ENCODE measurements around the gene MFAP4.

The MFAP4 gene

GRCh38 chr17:19383681-19384470 is 3.1 kb downstream of the MFAP4 start:
- H3K9me3 Mint-ChIP-seq = no peaks in the 10 kb centered on the region
- H3K4me3 Mint-ChIP-seq = no peak overlapping the region
- H3K27ac Mint-ChIP-seq = no peak overlapping the region
- H3K27me3 Mint-ChIP-seq = peaks cover 3% of the 10 kb centered on the region
- H3K36me3 Mint-ChIP-seq (ENCODE audit: low read depth) = peaks cover 23% of the 10 kb centered on the region
- H3K4me1 Mint-ChIP-seq (ENCODE audit: low read depth) = peaks cover 13% of the 10 kb centered on the region

GRCh38 chr17:19382531-19383444 is 4.2 kb downstream of the MFAP4 start:
- Mint-ChIP-seq H3K9me3 (no peaks in the 10 kb centered on the region), H3K4me3 (no peak overlapping the region), H3K27ac (no peak overlapping the region), H3K4me1 (ENCODE audit: low read depth) (peaks cover 13% of the 10 kb centered on the region), H3K36me3 (ENCODE audit: low read depth) (peaks cover 23% of the 10 kb centered on the region), H3K27me3 (peaks cover under 1% of the 10 kb centered on the region)

GRCh38 chr17:19381741-19382444 is 5.1 kb downstream of the MFAP4 start:
- Mint-ChIP-seq H3K36me3 (ENCODE audit: low read depth) (peaks cover 23% of the 10 kb centered on the region), H3K4me3 (no peak overlapping the region), H3K27ac (no peak overlapping the region), H3K4me1 (ENCODE audit: low read depth) (peaks cover 16% of the 10 kb centered on the region), H3K27me3 (no peaks in the 10 kb centered on the region), H3K9me3 (no peaks in the 10 kb centered on the region)

- H3K4me1 Mint-ChIP-seq (ENCODE audit: low read depth) = peaks cover 16% of the 10 kb centered on the region
- no peaks in the 10 kb centered on the region for H3K9me3 Mint-ChIP-seq
- no peaks in the 10 kb centered on the region for H3K27me3 Mint-ChIP-seq
- H3K4me3 Mint-ChIP-seq = no peak overlapping the region
- no peak overlapping the region for H3K27ac Mint-ChIP-seq
- peaks cover 23% of the 10 kb centered on the region for H3K36me3 Mint-ChIP-seq (ENCODE audit: low read depth)
Measured at GRCh38 chr17:19381361-19381740, 5.6 kb downstream of the MFAP4 start.

- H3K4me1 Mint-ChIP-seq (ENCODE audit: low read depth) = peaks cover 20% of the 10 kb centered on the region
- H3K4me3 Mint-ChIP-seq = no peak overlapping the region
- H3K27ac Mint-ChIP-seq = no peak overlapping the region
- H3K36me3 Mint-ChIP-seq (ENCODE audit: low read depth) = peaks cover 23% of the 10 kb centered on the region
- H3K27me3 Mint-ChIP-seq = no peaks in the 10 kb centered on the region
- no peaks in the 10 kb centered on the region for H3K9me3 Mint-ChIP-seq
Measured at GRCh38 chr17:19380481-19381301, 6.3 kb downstream of the MFAP4 start.

GRCh38 chr17:19379361-19380065 is 7.5 kb downstream of the MFAP4 start:
- Mint-ChIP-seq H3K4me1 (ENCODE audit: low read depth) (peaks cover 20% of the 10 kb centered on the region), H3K4me3 (peak overlapping the region; percentile 100), H3K27ac (no peak overlapping the region), H3K9me3 (no peaks in the 10 kb centered on the region), H3K36me3 (ENCODE audit: low read depth) (peaks cover 21% of the 10 kb centered on the region), H3K27me3 (no peaks in the 10 kb centered on the region)

DNA sequence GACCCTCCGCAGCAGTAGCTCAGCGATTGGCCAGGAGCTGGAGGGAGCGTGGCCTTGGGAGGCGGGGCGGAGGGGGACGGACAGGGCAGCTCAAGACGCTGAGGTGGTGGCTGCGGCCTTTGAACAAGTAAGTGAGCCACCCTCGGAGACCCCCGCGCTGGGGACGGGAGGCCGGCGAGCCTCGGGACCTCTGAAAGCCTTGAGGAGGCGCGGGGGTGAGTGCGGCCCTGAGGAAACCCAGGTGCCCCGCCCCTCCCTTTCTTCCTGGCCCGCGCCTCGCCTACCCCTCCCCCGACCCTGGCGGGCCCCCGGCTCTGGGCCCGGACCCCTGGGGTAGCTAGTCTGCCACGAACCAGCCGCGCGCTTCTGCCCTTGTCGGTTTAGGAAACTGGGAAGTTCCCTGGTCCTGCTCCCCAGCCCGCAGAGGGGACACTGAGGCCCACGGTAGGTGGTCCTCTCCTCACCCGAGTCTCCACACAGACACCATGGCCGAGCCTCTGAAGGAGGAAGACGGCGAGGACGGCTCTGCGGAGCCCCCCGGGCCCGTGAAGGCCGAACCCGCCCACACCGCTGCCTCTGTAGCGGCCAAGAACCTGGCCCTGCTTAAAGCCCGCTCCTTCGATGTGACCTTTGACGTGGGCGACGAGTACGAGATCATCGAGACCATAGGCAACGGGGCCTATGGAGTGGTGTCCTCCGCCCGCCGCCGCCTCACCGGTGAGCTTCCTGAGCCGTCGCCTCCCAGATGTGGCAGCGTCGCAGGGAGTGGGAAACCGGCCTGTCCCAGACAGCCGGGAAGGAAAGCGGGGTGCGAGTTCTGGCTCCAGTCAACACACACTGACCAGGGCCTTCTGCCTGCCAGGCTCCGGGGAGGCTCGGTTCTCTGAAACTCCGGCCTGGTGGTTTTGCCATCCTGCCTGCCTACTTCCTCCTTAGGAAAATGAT is 8.3 kb downstream of the MFAP4 start, which contains the start of gene MAPK7:
MAPK7 (plus strand) TSS at position 83 of the 945 bp plus-strand sequence; CDS start at position 486, 403 bp downstream.
- peak within 1 kb of the TSS; percentile 100 for H3K4me3 Mint-ChIP-seq
- H3K9me3 Mint-ChIP-seq = no peaks in the 10 kb centered on the region
- H3K27me3 Mint-ChIP-seq = no peaks in the 10 kb centered on the region
- H3K36me3 Mint-ChIP-seq (ENCODE audit: low read depth) = peaks cover 17% of the 10 kb centered on the region
- H3K4me1 Mint-ChIP-seq (ENCODE audit: low read depth) = peaks cover 20% of the 10 kb centered on the region
- H3K27ac Mint-ChIP-seq = peak within 1 kb of the TSS; percentile 98

DNA sequence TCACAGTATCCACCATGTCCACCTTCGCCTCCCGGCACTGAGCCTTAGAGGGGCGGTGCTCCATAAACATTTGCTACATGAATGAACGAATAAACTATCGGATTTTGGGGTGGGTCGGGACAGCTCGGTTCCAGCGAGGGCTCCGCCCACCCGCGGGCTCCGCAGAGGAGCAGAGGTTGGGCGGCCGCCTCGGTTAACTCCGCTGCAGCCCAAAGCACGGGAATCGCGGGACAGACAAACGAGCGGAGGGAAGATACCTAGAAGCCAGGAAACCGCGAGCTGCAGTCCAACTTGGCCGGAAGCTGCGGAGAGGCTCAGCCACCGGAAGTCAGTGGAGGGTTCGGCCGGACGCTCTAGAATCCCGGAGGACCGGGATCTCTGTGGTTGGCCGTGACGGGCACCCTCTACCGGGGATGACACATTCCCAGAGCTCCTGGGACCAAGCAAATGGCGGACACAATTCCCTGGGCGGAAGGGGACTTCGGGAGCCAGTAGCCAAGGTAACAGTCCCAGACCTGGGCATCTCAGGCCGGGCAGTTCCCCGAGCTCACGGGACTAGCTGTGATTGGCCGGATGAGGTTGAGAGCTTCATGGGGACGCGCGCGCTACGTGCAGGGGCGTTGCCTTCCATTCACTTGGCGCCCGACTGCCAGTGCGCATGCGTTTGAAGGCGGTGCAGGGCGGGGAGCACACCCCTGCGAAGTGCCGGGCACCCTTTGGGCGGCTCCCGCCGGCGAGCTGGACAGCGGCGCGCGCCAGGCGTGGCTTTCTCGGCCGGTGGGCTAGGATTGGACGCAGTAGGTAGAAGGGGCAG is 9.2 kb downstream of the MFAP4 start:
- Mint-ChIP-seq H3K27ac (peak overlapping the region; percentile 98), H3K36me3 (ENCODE audit: low read depth) (peaks cover 17% of the 10 kb centered on the region), H3K4me3 (peak overlapping the region; percentile 100), H3K27me3 (no peaks in the 10 kb centered on the region), H3K9me3 (no peaks in the 10 kb centered on the region), H3K4me1 (ENCODE audit: low read depth) (peaks cover 20% of the 10 kb centered on the region)

- Mint-ChIP-seq H3K9me3 (no peaks in the 10 kb centered on the region), H3K27ac (peak overlapping the region; percentile 98), H3K4me3 (peak overlapping the region; percentile 100), H3K27me3 (no peaks in the 10 kb centered on the region), H3K4me1 (ENCODE audit: low read depth) (peaks cover 27% of the 10 kb centered on the region), H3K36me3 (ENCODE audit: low read depth) (peaks cover 17% of the 10 kb centered on the region)
Measured at GRCh38 chr17:19376811-19377210, 10.2 kb downstream of the MFAP4 start.

DNA sequence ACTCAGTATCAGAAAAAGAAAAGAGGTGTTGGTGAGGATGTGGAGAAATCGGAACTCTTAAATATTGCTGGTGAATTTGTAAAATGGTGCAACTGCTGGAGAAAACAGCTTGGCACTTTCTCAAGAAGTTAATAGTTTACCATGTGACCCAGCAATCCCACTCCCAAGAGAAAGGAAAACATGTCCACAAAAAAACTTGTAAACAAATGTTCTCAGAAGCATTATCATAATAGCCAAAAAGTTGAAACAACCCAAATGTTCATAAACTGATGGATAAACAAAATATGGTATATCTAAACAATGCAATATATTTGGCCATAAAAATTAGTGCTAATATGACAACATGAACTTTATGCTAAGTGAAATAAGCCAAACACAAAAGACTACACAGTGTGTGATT is 11.3 kb downstream of the MFAP4 start:
- Mint-ChIP-seq H3K27me3 (no peaks in the 10 kb centered on the region), H3K4me3 (peak overlapping the region; percentile 9), H3K9me3 (no peaks in the 10 kb centered on the region), H3K36me3 (ENCODE audit: low read depth) (peaks cover 8% of the 10 kb centered on the region), H3K4me1 (ENCODE audit: low read depth) (peaks cover 38% of the 10 kb centered on the region), H3K27ac (no peak overlapping the region)

DNA sequence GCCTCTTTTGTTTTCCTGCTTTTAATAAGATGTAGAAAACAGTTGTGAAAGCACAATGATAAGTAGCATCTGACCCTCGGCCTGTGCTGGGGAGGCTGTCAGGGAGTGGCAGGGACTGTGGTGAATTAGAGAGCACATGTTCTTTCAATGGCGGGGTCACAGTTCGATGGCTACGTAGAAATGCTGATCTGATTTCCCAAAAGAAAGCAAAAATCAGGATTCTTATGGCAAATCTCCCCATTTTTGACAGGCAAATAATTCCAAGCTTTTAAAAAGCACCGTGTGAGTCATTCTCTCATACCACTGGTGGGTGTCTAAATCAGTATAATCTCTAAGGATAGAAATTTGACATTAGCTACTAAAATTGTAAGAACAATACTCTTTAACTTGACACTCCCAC is 12.9 kb downstream of the MFAP4 start:
- H3K27me3 Mint-ChIP-seq = no peaks in the 10 kb centered on the region
- H3K4me1 Mint-ChIP-seq (ENCODE audit: low read depth) = peaks cover 52% of the 10 kb centered on the region
- no peak overlapping the region for H3K4me3 Mint-ChIP-seq
- H3K36me3 Mint-ChIP-seq (ENCODE audit: low read depth) = no peaks in the 10 kb centered on the region
- H3K9me3 Mint-ChIP-seq = no peaks in the 10 kb centered on the region
- H3K27ac Mint-ChIP-seq = no peak overlapping the region

GRCh38 chr17:19372866-19373504 is 14.0 kb downstream of the MFAP4 start:
- Mint-ChIP-seq H3K27me3 (no peaks in the 10 kb centered on the region), H3K27ac (no peak overlapping the region), H3K4me1 (ENCODE audit: low read depth) (peaks cover 53% of the 10 kb centered on the region), H3K36me3 (ENCODE audit: low read depth) (no peaks in the 10 kb centered on the region), H3K9me3 (no peaks in the 10 kb centered on the region), H3K4me3 (no peak overlapping the region)

Measured in stimulated activated naive CD8-positive, alpha-beta T cell treated with anti-CD3 and anti-CD28 coated beads, Interleukin-15, Interleukin-2, amounts not matched to agents 100 ng/mL and 50 ng/mL, for 24 hours (primary cell).